HG03045 (cell line): ENCODE results near the gene PGLYRP3.

Experiments
- ATAC-seq: cut with Tn5 transposase; IDR thresholded peaks from one replicate; pipeline ENCODE4 v1.9.1; 2021; ENCODE audit warnings: mild to moderate bottlenecking, moderate library complexity; ENCODE audit not compliant: unreplicated experiment

The PGLYRP3 gene

GRCh38 chr1:153262462-153263157 lies 50.1 kb downstream of the PGLYRP3 start:
- no peak for ATAC-seq

- no peak for ATAC-seq
Measured at GRCh38 chr1:153262070-153262366, 50.7 kb downstream of the PGLYRP3 start.

- ATAC-seq = no peak
Measured at GRCh38 chr1:153261281-153262069, 51.3 kb downstream of the PGLYRP3 start.

- no peak for ATAC-seq
Measured at GRCh38 chr1:153260585-153261280, 52.0 kb downstream of the PGLYRP3 start.

- no peak for ATAC-seq
Measured at GRCh38 chr1:153259387-153259786, 53.4 kb downstream of the PGLYRP3 start, which contains the start of gene LORICRIN. Gene LORICRIN, plus strand, starts transcription at chr1:153259687. Its CDS starts 1,263 bp downstream, at chr1:153260950.

- peak; percentile 59 for ATAC-seq
Measured at GRCh38 chr1:153253693-153254092, 59.1 kb downstream of the PGLYRP3 start.

- ATAC-seq = no peak
Measured at GRCh38 chr1:153253076-153253475, 59.7 kb downstream of the PGLYRP3 start.

- no peak for ATAC-seq
Measured at GRCh38 chr1:153251988-153252387, 60.8 kb downstream of the PGLYRP3 start.

GRCh38 chr1:153251562-153251961 lies 61.2 kb downstream of the PGLYRP3 start:
- ATAC-seq = no peak

- ATAC-seq = no peak
Measured at GRCh38 chr1:153251087-153251486, 61.7 kb downstream of the PGLYRP3 start.

- ATAC-seq = no peak
Measured at GRCh38 chr1:153250166-153250565, 62.6 kb downstream of the PGLYRP3 start.

GRCh38 chr1:153248176-153248879 lies 64.4 kb downstream of the PGLYRP3 start:
- no peak for ATAC-seq
